ENCODE results near the gene ACTR1B.

- TF ChIP-seq POLR2A (IDR thresholded peaks at IDR 0.05) (no peak), CTCF (IDR thresholded peaks at IDR 0.05) (no peak)
Measured at GRCh38 chr2:97657986-97658690, 5.7 kb downstream of the ACTR1B start.

All from right lobe of liver (tissue), 4 donors.